GM18867 (cell line): Measurements from ENCODE around the gene SYVN1.
"Not testable (repeated sequence)": the region's sequence is repeated elsewhere in the genome, so short reads cannot be mapped to it uniquely, and the experiment has no call there.

ENCODE experiments used
- ATAC-seq: cut with Tn5 transposase; IDR thresholded peaks from one replicate; pipeline ENCODE4 v1.9.1; 2021; ENCODE audit warnings: mild to moderate bottlenecking, moderate library complexity; ENCODE audit not compliant: unreplicated experiment

Gene SYVN1

DNA sequence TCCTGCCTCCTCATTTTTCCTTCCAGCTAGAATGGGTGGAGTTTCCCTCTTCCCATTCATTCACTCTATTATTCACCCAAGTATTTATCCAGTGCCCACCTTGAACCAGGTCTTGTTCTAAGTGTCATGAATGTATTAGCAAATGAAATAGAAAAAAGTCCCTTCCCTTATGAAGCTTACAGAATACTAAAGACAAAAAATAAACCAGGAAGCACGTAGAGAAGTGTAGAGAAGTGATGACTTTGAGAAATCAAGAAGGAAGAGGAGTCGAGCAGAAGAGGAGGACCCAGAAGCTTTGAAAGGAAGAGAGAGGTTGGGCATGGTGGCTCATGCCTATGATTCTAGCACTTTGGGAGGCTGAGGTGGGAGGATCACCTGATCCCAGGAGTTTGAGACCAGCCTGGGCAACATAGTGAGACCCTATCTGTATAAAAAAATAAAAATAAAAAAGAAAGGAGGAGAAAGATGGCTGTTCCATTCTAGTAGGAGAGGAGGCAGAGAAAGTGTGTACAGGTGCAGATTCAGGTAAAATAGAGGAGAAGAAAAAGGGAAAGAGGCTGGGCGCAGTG lies 17.1 kb upstream of the SYVN1 start:
- no peak for ATAC-seq

DNA sequence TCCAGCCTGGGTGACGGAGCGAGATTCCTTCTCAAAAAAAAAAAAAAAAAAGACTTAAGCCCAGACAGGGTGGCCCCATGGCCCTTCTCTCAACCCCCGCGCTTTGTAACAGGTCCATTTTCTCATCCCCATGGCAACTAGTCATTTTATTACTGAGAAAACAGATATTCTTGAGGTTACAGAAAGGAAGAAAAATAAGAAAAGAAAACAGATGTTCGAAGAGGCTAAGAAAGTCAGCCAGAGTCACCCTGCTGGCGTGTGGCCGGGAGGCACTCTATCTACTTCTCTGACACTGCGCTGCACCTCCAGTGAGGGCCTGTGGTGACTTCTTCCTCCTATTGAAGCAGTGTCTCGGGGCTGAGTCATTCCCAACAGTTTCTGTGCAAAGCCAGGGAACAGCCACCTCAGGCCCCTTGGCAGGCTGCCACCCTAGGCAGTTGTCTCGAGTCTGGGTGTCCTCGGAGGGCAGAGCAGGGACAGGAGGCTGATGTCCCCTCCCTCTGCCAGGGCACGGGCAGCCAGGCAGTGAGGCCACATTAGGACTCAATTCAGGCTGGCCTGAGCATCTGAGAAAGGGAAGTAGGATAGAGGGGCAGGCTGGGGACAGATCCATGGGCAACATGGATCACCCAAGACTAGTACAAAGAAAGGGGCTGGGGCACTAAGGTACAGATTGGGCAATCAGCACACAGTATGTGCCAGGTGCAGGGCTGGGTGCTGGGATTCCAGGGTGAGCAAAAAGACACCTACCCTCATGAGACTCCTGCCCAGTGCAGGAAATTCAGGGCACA lies 16.4 kb upstream of the SYVN1 start:
- ATAC-seq: no peak

DNA sequence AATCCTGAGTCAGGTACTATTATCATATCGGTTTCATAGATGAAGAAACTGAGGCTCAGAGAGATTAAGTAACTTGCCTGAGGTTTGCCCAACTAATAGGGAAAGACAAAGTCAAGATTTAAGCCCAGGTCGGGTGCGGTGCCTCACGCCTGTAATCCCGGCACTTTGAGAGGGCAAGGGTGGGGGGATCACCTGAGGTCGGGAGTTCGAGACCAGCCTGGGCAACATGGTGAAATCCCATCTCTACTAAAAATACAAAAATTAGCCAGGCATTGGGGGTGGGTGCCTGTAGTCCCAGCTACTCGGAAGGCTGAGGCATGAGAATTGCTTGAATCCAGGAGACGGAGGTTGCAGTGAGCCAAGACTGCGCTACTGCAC lies 15.8 kb upstream of the SYVN1 start:
- not testable (repeated sequence) for ATAC-seq

DNA sequence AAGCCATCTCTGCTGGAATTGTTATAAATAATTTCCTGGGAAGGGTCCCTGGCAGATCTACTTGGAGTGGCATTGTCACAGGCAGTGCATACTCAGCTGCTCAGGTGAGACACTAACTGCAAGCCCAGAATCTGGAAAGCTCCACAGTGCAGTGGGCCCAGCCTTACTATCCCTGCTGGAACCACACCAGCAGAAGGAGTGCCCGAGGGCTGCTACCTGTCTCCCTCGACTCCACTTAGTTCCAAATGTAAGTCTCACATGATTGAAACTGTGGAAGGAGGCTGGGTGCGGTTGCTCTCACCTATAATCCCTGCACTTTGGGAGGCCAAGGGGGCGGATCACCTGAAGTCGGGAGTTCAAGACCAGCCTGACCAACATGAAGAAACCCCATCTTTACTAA lies 14.3 kb upstream of the SYVN1 start:
- ATAC-seq: no peak

DNA sequence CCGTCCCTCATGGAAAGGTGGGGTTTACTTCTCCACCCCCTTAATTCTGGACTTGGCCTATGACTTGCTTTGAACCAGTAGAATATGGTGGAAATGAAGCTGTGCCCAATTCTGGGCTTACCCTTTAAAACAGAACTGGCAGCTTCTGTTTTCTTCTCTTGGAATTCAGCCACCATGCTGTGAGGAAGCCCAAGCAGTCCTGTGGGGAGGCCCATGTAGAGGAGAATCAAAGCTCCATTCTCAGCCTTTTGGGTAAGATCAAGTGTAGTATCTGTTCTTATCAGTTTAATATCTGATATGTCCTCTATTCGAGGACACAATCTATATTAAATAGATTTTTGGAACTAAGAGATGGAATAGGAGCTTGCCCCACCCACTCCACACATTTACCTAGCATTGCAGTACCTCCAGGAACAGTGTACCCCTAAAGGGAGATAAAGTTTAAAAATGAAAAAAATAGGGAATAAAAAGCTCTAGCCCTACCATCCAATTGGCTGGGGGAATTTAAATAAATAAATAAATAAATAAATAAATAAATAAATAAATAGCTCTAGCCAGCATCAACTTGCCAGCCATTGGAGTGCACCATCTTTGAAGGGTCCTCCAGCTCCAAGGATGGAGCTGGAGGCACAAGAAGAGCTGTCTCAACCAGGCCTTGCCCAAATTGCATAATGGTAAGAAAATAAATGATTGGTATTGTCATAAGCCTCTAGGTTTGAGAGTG lies 13.2 kb upstream of the SYVN1 start:
- ATAC-seq: no peak

DNA sequence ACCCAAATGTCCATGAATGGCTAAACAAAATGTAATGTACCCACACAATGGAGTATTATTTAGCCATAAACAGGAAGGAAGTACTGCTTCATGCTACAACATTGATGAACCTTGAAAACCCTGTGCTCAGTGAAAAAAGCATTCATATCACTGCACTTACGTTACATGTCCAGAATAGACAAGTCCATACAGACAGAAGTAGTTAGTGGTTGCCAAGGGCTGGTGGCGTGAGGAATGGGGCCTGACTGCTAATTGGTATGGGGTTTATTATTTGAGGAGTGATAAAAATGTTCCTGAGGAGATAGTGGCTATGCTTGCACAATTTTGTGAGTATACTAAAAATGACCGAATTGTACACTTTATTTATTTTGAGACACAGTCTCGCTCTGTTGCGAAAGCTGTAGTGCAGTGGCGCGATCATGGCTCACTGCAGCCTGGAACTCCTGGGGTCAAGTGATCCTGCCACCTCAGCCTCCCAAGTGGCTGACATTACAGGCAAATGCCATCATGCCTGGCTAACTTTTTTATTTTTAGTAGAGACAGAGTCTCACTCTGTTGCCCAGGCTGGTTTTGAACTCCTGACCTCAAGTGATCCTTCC lies 7.7 kb upstream of the SYVN1 start:
- no peak for ATAC-seq

DNA sequence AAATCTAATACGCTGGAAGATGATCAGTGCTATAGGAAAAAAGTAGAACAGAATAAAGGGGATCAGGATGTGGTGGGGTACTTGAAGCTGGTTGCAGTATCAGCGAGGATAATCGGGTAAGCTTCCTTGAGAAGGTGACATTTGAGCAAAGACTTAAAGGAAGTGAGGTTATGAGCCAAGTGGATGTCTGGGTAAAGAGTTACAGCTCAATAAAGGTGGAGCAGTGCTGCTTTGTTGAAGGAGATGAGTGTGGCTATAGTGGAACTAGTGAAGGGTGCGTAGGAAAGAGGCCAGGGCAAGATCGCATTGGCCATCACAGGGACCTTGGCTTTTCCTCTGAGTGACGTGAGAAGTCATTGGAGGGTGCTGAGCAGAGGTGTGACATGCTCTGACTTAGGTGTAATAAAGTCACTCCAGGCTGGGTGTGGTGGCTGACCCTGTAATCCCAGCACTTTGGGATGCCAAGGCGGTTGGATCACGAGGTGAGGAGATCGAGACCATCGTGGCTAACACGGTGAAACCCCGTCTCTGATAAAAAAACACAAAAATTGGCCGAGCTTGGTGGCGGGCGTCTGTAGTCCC lies 2.3 kb upstream of the SYVN1 start:
- no peak for ATAC-seq

DNA sequence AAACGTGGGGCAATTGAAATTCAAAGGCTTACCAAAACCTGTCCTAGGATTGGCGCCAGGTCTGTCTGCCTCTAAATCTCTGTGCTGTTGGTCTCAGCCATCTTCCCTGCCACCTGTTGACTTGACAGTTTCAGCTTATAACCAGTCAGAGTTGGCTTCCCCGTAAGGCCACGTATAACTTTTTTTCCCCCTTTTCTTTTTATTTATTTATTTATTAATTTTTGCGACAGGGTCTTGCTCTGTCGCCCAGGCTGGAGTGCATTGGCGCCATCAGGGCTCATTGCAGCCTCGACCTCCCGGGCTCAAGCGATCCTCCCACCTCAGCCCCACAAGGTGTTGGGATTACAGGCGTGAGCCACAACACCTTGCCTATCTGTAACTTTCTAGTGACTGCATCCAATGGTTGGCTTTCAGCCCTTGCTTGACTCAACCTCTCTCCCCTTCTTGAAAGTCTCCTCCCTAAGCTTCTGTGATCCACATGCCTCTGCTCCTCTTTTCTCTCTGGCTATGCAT lies 1.4 kb upstream of the SYVN1 start:
- no peak for ATAC-seq

DNA sequence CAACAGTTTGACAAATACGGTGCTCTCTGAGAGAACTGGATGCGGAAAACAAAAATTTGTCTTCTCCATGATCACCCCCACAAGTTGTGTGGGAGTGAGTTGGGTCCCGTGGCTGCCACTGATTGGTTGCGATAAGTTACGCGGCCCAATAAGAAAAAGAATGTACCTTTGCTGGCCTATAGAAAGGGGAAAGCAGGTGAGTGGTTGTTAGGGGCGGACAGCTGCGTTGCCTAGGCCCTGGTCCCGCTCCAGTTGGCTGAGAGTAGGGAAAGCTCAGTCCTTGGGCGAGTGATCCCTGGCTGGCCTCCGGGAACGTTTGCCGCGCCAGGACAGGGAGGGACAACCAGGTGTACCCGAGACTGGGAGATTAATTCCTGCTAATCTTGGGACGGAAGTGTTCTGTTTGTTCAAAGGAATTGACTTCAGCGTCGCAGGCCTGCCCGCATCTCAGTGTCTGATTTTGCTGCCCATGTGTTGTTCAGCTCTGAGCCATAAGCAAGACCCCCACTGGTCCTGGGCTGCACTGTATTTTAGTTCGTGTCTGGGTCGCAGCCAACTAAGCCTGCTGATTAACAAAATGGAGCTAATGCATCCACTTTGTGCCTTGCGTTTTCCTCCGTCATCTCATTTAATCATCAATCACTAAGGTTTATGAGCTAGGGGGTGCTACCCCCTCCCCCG lies 773 bp upstream of the SYVN1 start:
- peak; percentile 74 for ATAC-seq

DNA sequence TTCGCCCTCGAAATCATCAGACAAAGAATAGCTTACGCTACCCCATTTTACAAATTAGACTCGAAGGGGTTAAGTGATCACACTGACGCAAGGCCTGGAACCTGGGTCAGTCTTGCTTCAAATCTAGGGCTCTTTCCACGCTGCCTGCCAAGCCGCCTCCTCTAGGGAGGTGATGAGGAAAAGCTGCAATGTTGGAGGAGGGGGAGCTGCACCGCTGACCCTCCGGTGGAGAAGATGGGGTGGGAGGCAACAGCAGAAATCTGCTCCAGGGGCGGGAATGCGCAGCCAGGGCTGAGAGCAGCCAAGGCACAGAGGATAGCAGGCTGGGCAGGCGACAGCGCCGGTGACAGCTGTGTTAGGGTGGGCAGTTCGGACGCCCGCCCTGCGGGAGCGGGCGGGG lies 595 bp downstream of the SYVN1 start:
- ATAC-seq: no peak

DNA sequence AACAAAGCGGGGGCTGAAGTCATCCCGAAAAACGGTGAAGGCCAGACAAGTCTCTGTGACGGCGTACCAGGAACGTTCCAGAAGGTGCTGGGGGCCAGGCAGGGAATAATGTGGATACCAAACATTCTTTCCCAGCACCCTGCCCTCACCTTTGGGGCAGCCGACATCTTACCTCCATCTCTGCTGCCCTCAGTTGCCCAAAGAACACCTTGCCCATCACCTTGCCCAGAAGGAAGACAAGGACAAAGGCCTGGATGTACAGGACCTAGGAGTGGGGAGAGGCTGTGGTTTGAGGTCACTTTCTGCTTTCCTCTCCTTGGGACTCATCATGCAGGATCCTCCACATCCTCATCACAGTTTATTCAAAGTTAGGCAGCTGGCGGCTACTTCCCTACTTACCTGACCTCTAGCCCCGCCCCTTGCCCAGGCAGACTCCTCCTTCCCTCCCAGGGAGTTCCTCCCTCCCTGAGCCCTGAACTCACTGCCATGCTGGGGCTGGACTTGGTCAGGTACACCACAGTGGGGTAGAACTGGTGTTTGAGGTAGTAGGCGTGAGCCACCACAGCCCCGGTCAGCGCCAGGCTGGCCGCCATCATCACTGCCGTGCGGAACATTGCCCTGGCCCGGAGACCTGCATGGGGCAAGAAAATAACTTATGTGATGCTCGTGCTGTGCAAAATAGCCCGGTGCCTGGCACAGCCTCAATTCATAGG lies 1.2 kb downstream of the SYVN1 start:
- no peak for ATAC-seq

DNA sequence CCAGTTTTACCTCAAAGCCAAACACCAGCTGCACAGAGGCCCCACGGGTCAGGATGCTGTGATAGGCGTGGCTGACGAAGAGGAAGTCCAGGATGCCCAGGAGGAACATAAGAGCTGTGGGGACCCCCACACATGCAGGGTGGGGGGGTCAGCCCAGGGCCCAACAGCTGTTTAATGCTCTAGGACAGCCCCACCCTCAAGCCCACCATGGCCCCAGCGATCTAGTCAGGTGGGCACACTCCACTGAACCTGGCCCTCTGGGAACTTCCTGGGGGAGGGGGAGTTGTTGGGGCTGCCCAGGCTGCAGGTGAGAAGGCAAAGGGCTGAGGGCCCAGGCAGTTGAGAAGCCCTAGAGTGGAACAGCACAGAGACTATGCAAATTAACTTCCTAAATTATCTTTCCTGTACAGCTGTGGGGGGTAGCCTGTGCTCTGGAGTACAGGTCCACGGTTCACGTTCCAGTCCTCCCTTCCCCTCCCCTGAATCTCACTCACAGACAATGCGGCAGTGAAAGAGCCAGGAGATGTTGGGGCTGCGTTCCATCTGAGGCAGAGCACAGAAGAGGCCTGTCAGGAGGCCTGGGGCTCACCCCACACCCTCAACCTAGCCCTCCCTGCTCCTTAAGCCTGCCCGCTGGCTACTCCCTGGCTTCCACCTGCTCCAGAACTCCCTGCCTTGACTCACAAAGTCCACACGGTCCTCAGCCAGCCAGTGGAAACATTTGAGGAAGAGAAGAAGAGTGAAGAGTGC lies 1.9 kb downstream of the SYVN1 start:
- ATAC-seq: no peak

DNA sequence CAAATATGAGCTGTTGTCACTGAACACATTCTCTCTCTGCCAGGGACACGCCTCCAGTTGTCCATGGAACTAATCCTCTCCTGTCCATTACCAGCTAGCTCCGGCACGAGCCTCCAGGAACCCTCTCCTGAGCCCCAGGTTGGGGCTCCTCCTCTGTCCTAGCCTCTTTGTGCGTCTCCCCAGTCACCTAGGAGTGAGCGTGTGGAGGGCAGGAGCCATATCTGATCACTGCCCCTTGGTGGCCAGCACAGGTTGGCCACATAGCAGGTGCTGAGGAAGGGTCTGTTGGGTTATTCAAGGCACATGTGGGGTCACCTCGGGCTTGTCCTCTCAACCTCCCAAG lies 2.5 kb downstream of the SYVN1 start:
- ATAC-seq: no peak

DNA sequence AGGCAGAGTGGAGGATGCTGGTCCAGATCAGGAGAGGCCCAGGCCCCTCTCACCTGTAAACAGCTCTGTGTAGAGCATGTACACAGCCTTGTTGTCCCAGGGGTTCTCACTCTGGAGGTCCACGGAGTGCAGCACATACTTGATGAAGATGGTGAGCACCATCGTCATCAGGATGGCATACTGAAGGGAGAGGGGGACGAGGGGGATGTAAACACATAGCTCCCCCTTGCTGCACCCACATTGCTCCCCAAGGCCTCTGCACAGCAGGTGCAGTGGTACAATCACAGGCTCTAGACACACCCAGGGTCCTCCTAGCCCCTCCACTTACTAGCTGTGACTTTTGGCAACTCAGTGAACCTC lies 2.9 kb downstream of the SYVN1 start:
- no peak for ATAC-seq

DNA sequence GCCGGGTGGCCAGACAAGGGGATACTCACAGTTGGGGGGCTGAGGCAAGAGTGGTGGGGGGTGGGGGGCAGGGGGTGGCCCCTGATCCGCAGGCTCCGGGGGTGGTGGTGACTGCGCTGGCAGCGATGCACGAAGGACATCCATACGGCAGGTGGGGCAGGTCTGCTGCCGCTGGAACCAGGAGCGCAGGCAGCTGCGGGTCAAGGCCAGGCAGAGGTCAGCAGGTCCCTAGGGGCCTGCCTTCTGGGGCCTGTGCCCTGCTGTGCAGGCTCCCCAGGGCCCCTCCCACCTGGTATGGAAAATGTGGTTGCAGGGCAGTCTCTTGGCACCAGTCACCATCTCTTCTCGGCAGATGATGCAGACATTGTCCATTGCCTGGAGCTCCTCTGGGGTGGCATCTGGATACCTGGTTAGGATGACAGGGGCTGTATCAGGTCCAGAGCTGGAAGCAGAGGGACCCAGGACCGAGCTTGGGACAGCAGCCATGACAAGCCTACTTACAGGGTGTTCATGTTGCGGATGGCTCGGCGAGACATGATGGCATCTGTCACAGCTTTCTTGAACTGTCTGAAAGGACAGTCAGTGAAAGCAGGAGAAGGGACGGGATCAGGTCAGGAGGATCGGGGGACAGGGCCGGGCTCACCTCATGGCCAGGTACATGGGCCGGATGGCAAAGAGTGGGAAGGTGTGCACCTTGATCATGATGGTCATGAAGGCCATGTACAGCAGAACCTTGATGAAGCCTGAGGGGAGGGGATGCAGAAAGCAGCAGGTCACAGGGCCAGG lies 3.5 kb downstream of the SYVN1 start:
- ATAC-seq: no peak

DNA sequence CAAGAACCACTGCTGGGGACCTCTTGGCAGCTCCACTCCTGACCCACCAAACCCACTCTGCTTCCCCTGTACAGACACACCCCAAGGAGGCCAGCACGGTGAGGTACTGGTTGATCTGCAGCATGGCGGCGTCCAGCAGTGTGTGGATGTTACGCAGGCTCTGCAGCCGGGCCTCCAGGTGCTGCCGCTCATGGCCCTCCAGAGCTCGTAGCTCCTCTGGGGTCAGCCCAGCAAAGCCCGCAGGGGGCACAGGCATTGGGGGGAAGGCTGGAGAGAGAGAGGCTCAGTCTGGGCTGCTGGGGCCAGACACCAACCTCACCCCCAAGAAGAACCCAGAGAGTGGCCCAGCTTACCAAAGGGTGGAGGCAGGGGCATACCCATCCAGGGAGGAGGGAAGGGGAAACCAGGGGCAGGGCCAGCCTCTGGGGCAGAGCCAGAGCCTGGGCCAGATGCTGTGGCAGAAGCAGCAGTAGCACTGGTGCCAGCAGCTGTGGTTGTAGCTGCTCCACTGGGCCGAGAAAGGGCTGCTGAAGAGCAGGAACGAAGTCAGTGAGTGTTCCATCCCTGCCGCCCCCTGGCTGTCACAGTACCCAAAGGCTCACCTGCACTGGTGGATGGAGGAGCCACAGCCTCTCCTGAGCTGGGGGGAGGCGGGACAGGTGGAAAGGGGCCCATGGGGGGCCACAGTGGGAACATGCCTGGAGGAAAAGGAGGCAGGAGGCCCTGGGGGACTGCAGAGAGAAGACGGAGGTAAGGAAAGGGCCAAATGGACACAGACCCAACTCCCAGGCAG lies 4.5 kb downstream of the SYVN1 start:
- ATAC-seq: no peak

DNA sequence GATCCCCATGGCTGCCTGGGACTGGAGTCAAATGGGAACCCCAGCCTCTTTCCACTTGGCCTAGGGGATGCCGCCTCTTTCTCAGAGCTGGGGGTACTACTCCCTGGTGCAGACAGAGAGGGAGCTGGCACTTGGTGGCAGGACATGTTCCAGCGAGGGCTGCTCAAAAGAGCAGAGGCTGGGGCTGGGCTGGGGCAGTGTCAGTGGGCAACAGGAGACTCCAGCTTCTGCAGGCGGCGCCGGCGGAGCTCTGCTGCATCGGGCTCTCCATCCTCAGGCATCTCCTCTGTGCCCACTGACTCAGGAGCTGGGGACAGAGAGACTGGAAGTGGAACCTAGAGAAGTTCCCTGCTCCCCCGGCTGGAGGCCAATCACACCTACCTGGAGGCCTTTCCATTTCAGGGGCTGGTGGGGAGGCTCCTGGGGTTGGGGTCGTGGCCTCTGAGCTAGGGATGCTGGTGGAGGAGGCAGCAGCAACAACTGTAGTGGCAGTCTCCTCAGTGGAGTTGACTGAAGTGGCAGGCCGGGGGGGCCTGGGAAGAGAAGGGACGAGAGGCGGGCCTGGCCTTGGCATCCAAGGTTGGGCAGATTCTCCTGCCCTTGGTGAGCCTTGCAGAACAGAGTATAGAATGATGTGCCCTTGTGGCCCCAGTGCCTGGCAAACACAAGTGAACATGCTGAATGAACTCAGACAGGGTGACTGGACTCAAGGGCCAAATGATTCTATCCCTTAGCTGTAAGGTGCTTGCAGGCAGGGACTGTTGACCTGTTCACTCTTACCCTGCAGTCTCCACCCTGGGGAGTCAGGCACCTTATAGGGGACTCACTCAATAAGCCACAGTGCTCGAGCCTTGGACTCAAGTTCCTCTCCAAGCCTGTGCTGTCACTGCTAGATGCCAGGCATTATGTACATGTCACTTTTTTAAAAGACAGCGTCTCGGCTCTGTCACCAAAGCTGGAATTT lies 5.9 kb downstream of the SYVN1 start:
- no peak for ATAC-seq
